KOPT-K1 (cell line): ENCODE data around the gene VWA8.
"Not testable (repeated sequence)": the region's sequence is repeated elsewhere in the genome, so short reads cannot be mapped to it uniquely, and the experiment has no call there.

Source experiments
- H3K27ac ChIP-seq: fragments of 200-600 bp; sonication (generic); 2 replicates; pipeline ENCODE4 v1.5.1; 2016; ENCODE audit warnings: antibody characterized with exemption, mild to moderate bottlenecking, low read depth, low read length; ENCODE audit not compliant: poor library complexity, severe bottlenecking
- H3K36me3 ChIP-seq: fragments of 200-600 bp; sonication (generic); 2 replicates; pipeline ENCODE4 v1.5.1; 2017; ENCODE audit warnings: antibody characterized with exemption, mild to moderate bottlenecking, low read length, moderate library complexity; ENCODE audit not compliant: insufficient read depth
- H3K9me3 ChIP-seq: fragments of 200-600 bp; sonication (generic); 2 replicates; pipeline ENCODE4 v1.5.1; 2017; ENCODE audit warnings: antibody characterized with exemption, low read length, mild to moderate bottlenecking; ENCODE audit not compliant: insufficient read depth, poor library complexity, severe bottlenecking

Gene VWA8

DNA sequence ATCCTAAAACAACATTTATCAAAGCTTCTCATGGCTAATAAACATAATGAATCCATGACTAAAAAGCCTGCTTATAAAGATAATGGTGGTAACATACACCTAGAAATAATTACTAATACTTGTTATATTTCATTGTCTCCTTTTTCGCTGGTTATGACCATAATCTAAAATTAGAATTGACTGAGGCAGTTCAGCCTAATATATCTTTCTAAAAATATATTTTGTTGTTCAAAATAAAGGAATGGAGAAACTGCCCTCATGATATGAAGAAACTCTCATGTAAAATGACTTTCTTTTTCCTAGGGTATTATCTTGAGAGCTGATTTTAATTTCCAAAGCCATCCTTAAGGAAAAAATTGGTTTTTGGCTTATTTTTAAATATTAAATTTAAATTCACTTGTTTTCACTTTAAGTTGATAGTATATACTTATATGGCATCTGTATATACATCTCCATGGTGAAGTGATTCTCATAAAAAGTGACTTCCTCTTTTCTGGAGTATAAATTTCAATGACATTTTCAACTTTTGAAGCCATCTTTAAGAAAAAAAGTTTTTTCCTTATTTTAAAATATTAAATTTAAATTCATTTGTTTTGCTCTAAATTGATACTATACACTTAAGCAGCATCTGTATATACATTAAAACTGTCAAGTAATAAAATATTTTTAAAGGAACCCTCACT is 204.6 kb downstream of the VWA8 start:
- no peaks in the 10 kb centered on the region for H3K9me3 ChIP-seq
- no peak overlapping the region for H3K27ac ChIP-seq
- peaks cover 6% of the 10 kb centered on the region for H3K36me3 ChIP-seq

DNA sequence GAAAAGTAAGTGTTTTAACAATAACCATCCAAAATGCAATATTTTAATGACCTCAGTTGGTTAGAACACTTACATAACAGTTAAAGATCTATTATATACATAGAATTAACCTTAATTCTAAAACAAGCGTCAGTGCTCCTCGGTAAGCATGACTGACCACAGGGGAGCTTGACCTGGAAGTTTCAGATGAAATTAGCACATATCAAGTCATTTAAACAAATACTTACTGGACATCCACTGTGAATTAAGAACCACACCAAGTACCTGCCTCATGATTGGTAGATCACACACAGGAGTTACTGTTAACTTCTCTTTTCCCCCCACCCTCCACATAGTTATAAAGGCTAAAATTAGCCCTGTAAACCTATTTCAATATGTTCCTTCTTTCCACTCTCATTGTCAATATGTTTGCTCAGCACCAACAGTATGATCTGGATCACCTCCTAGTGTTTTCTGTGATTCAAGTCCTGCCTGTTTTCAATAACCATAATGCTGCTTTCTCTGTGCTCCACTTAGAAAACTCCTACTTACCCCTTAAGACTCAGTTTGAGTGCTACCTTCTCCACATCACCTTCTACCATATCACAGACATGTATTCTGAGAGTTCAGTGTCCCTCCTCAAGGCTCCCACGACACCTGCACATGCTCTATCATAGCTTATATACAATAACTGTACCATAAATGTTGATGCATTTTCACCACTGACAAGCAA is 209.0 kb downstream of the VWA8 start:
- H3K27ac ChIP-seq: no peak overlapping the region
- H3K9me3 ChIP-seq: peaks cover 11% of the 10 kb centered on the region
- peaks cover 4% of the 10 kb centered on the region for H3K36me3 ChIP-seq

DNA sequence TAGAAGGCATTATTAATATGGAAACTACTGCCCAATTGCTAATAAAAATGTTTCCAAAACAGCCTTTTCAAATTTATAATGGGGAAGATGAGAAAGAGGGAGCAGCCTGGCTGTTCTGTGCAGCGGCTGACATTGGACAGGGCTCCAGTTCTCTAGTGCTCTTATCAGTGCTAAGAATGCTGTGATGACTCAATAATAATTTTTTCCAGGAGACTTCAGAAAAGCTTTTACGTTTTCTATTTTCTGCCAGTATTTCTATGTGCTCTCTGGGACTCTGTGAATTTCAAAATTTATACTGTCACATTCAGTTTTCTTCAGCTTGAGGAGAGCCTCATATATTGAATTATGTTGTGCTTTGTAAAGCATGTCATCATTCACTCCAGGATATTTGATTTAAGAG is 209.6 kb downstream of the VWA8 start:
- Histone ChIP-seq H3K27ac (no peak overlapping the region), H3K36me3 (peaks cover 7% of the 10 kb centered on the region), H3K9me3 (peaks cover 15% of the 10 kb centered on the region)

DNA sequence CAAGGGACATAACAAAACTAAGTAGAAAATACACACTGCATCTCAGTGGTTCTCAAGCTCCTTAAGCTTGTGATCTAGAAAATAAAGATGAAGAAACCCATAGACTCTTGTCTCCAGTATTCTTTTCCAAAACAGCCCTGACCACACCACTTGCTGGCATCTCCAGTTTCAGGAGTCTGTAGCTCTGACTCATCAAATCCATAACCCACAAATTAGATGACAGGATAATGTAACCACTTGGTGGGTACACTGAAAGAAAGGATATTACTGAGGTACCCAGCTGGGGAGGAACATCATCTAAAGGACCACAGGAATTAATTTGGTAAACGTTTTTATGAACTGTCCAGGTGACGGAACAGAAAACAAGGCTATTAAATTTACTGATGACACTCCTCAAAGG is 214.7 kb downstream of the VWA8 start:
- H3K36me3 ChIP-seq: peaks cover 8% of the 10 kb centered on the region; the same call in 1 of the 2 replicates
- no peak overlapping the region for H3K27ac ChIP-seq

DNA sequence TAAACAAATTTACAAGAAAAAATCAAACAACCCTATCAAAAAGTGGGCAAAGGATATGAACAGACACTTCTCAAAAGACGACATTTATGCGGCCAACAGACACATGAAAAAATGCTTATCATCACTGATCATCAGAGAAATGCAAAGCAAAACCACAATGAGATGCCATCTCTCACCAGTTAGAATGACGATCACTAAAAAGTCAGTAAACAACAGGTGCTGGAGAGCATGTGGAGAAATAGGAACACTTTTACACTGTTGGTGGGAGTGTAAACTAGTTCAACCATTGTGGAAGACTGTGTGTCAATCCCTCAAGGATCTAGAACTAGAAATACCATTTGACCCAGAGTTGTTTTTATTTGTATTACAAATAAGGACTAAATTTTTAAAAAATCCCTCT is 215.4 kb downstream of the VWA8 start:
- not testable (repeated sequence) for H3K36me3 ChIP-seq, H3K27ac ChIP-seq
- peaks cover 24% of the 10 kb centered on the region for H3K9me3 ChIP-seq

More for the DNA sequence above, 214.7 kb downstream of the VWA8 start:
- peaks cover 24% of the 10 kb centered on the region for H3K9me3 ChIP-seq

DNA sequence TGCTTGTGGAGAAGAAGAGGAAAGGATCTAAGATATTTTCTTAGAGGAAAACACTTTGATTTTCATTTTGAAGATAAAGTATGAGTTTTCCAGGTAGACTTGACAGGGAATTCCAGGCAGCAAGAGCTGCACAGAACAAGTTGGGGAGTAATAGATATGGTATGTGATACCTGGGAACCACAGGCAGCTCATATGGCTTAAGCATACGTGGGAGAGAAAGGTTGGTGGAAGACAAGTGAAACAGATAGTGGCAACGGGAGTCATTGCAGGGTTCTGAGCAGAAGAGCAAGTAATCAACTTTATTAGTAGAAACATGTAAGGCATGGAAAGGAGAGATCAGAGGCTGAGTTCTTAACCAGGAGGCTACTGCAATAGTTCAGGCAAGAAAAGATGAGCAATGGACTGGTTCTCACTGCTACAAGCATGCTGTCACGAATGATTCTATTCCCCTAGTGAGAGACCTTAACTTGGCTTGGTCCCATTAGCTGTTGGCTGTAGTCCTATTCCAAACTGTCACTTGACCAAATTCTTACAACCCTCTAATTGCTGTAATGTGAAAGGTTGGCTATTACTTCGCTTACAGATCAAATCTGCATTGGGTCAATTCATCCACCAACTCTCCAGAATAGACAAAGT is 217.9 kb downstream of the VWA8 start:
- Histone ChIP-seq H3K9me3 (peaks cover 12% of the 10 kb centered on the region), H3K36me3 (0 out of 2 replicates have a peak, but pooled peaks cover 5% of the 10 kb centered on the region), H3K27ac (no peak overlapping the region)

DNA sequence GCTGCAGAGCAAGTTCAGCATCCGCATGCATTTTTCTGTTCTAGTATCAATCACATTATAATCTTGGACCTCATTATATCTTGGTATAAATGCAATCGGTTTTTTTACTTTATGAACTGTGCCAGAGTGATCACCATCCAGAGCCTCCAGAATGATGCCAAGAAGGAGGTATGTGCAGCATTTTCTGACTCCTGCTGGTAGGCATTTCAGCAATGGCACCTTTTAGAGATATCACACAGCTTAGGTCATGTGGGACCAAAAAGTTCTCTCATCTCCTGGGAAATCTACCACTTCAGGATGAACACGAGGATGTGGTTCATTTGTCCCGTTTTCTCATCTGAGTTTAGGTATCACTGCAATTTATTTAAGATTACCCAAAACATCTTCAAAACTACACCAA is 220.4 kb downstream of the VWA8 start:
- H3K9me3 ChIP-seq: peaks cover 1% of the 10 kb centered on the region
- no peaks in the 10 kb centered on the region for H3K36me3 ChIP-seq
- no peak overlapping the region for H3K27ac ChIP-seq

DNA sequence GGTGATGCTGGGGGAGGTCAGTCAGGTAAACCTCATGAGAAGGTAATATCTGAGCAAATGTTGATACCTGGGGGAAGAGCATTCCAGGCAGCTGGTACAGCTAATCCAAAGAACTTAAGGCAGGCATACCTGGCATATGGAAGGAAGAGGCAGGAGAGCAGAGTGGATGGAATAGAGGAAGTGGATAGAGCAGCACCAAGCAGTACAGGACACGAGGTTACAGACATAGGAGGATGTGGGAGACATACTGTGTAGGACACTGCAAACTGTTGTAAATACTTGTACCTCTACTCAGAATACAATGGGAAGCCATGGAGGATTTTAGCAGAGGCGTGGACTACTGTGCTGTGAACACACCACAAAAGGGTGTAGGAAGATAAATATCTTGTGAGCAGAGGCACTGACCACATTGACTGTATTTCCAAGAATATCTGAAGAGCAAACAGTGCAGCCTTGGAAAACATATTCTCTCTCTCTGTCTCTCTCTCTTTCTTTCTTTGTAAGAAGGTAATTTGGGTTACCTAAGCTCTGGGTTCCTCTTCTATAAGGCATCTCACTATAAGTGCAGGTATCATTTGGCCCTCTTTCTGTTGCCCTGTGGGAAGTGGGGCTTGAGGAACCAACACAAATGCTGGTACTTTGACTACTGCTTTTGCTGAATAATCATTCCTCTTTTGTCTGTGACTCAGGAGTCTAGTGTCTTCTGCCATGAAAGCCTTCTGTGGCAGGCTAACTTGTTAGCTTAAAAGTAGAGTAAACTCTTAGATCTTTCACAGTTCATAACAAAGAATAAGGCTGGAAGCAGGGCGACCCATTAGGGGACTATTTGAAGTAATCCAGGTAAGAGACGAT is 238.0 kb downstream of the VWA8 start:
- Histone ChIP-seq H3K36me3 (peaks cover 42% of the 10 kb centered on the region), H3K9me3 (no peaks in the 10 kb centered on the region), H3K27ac (no peak overlapping the region)

DNA sequence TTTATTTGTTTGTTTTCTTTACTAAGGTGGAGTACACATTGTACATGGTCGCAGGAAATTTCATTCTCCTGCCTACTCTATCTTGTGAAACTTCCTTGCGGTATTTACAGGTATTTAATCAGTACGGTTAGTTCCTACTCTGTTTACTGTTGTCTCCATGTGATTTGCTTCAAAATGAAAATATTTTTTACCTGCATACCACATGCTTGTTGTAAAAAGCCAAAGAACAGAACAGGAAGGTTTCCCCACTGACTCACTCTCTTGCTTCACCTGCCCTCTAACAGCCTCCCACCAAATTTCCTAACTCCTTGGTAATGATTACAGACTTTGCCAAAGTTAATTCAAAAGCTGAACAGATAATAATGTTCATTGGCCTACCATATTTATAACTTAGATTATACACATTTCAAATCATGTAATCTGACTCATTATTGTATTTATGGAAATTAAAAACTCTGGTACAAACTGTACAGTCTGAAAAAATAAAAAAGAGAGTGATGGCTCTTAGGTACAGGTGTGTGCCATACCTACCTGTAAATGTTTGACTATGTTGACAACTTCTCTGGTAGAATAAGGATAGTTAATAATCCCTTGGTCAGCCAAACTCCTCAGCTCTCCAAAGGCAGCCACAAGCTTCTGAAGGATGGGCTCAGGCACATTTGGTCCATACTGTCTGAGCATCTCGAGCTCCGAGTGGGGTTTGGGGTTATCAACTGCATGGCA is 239.9 kb downstream of the VWA8 start:
- H3K36me3 ChIP-seq: peaks cover 33% of the 10 kb centered on the region
- H3K9me3 ChIP-seq: no peaks in the 10 kb centered on the region
- no peak overlapping the region for H3K27ac ChIP-seq

DNA sequence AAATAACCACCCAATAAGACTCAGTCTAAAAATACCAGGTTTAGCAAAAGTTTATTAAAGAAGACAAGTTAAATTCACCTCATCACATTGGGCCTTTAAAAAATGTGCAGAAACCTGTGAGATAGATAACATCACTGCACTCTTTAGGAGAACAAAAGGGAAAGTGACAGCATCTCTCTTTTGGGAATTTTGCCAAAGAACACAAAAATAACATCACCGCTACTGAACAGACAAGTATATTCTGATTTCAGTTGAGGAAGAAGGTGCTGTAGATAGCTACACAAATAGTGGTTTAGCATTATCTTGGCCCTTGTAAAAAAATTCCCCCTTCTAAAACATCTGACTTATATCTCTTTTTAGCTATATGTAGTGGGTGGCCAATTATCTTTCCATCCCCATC is 244.7 kb downstream of the VWA8 start:
- peaks cover 19% of the 10 kb centered on the region for H3K36me3 ChIP-seq
- no peak overlapping the region for H3K27ac ChIP-seq
- H3K9me3 ChIP-seq: no peaks in the 10 kb centered on the region

DNA sequence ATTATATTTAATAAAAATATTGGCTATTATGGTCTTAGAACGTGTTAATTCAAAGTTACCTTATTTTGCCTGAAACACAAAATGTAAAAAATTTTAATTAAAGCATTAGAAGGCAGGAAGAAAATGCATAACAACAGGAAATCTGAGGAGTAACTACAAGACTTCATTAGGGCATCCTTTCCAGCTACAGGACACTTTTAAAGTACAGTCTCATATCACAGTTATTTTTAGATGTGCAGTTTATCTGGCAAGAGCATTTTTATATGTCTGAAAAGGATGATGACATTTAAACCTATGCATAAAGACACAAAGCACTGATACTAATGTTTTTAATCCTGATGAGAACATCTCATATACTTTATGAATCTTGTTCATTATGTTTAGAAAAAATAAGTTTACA is 247.5 kb downstream of the VWA8 start:
- H3K27ac ChIP-seq: no peak overlapping the region
- no peaks in the 10 kb centered on the region for H3K36me3 ChIP-seq
- no peaks in the 10 kb centered on the region for H3K9me3 ChIP-seq

DNA sequence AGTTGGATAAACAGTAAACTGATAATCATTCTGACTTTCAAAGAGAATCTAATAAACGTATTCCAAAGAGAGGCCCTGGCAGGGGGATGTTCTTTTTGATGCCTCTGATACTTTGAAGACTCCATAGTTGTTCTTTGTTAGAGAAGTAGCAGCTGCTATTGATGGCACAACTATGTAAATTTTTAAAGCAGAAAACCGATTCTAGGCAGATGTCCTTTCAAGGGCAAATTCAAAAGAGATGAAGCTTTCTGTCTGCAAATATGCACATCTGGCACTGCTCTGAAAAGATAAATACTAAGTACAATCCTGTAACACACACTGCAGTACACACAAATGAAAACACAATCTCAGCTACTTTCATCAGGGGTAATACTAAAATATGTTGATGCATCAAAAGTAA is 250.1 kb downstream of the VWA8 start:
- Histone ChIP-seq H3K36me3 (no peaks in the 10 kb centered on the region), H3K9me3 (no peaks in the 10 kb centered on the region), H3K27ac (no peak overlapping the region)

DNA sequence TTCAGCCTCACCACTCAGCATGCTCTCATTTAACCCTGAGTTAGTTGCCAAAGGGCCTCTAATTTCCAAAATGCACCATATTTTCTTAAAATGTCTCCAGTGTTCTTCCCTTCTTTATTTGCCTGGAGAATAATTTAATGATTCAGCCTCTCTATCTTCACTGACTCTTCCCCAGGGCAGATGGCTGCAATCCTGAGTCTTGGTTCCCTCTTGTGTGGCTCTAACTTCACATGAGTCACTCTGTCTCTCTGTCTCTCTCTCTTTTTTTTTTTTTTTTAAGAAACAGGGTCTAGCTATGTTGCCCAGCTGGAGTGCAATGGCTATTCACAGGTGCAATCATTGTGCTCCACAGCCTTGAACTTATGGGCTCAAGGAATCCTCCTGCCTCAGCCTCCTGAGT is 251.4 kb downstream of the VWA8 start:
- Histone ChIP-seq H3K27ac (no peak overlapping the region), H3K36me3 (no peaks in the 10 kb centered on the region)

DNA sequence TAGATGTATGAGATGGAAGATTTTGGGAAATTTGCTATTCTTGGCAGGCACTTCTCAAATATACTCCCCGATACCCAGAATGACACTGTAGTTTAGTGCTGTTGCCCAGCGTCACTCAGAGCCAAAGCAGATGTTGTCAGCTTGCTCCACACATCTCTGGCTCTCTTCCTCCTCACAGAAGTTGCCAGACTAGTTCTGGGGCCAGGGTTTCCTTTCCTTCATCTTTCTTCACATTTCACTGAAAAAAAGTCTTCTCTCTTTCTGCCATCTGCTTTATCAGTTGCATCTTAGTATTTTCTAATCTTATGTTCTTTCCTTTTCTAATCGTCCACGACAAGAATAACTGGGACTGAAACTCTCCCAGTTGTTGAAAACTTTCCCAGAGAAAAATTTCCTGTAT is 252.2 kb downstream of the VWA8 start:
- H3K9me3 ChIP-seq: no peaks in the 10 kb centered on the region
- no peak overlapping the region for H3K27ac ChIP-seq
- no peaks in the 10 kb centered on the region for H3K36me3 ChIP-seq

More for the DNA sequence above, 251.4 kb downstream of the VWA8 start:
- H3K9me3 ChIP-seq: no peaks in the 10 kb centered on the region
